ENCODE measurements around the gene ABCC10. TPM values are rescaled to one million over a fixed set of nuclear protein-coding genes. Genes with fewer than 3 reads are reported as not detected.
A peak's percentile ranks its signal among the peaks of the same experiment; 100 is the strongest.

The ABCC10 gene
- total RNA-seq, 4 donors from 2014 or later, result 0.59 to 35.5 (median 10.7) TPM

DNA sequence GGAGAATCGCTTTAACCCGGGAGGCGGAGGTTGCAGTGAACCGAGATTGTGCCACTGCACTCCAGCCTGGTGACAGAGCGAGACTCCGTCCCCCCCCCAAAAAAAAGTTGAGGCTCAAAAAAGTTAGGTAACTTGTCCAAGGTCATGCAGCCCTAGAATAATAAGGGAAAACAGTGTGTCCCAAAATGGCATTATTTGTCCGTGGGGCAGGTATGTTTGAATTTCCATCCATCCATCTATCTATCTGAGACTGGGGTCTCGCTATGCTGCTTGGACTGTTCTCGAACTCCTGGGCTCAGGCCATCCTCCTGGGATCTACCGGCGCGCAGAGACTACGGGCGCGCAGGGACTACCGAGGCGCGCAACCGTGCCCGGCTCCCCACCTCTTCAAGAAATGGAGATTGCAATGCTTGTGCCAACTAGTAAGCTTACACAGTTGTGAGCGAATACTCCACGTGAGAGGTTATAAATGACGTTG, 374 bp upstream of the ABCC10 start:
- Histone ChIP-seq H3K4me1 (peaks cover 4 to 5% of the 10 kb centered on the region in 2 donors), H3K36me3 (no peaks in the 10 kb centered on the region), H3K4me3 (peak overlapping the region; percentile 62 to 93), H3K9me3 (no peaks in the 10 kb centered on the region), H3K27ac (peak overlapping the region; percentile 82 to 88), H3K27me3 (no peaks in the 10 kb centered on the region)
- intact Hi-C loops (cut with DNase I; ENCODE audit: low total_unique reads), result no loop called here
- no peak for DNase-seq
- no peak for TF ChIP-seq POLR2A (IDR thresholded peaks at IDR 0.05)
- TF ChIP-seq, protein P1, sequence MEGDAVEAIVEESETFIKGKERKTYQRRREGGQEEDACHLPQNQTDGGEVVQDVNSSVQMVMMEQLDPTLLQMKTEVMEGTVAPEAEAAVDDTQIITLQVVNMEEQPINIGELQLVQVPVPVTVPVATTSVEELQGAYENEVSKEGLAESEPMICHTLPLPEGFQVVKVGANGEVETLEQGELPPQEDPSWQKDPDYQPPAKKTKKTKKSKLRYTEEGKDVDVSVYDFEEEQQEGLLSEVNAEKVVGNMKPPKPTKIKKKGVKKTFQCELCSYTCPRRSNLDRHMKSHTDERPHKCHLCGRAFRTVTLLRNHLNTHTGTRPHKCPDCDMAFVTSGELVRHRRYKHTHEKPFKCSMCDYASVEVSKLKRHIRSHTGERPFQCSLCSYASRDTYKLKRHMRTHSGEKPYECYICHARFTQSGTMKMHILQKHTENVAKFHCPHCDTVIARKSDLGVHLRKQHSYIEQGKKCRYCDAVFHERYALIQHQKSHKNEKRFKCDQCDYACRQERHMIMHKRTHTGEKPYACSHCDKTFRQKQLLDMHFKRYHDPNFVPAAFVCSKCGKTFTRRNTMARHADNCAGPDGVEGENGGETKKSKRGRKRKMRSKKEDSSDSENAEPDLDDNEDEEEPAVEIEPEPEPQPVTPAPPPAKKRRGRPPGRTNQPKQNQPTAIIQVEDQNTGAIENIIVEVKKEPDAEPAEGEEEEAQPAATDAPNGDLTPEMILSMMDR (IDR thresholded peaks at IDR 0.05), result no peak

DNA sequence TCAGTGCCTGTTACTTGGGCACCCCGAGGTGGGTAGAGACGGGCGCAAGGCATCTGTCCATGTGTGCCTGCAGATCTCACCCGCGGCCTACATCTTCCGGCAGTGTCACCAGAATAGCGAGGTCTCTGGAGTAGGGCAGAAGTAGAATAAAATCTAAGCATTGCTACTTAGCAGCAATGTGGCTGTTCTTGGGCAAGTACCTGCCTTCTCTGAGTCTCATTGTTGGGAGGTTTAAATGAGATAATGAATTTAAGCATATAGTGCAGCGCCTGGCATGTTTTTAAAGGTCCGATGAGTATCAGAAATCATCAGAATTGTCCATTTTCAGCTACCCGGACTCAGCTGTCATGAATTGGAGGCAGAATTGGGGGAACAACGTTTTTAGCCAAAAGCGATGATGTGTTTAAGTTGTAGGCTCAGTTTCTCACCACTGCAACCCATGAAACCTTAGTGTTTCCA, 800 bp downstream of the ABCC10 start:
- Histone ChIP-seq H3K4me3 (peak overlapping the region; percentile 62 to 93), H3K9me3 (no peaks in the 10 kb centered on the region), H3K36me3 (no peaks in the 10 kb centered on the region), H3K27ac (peak overlapping the region; percentile 82 to 88), H3K27me3 (no peaks in the 10 kb centered on the region), H3K4me1 (peaks cover 4 to 5% of the 10 kb centered on the region in 2 donors)
- intact Hi-C loops (cut with DNase I; ENCODE audit: low total_unique reads), result no loop called here
- DNase-seq, result no peak
- no peak for TF ChIP-seq POLR2A (IDR thresholded peaks at IDR 0.05)
- TF ChIP-seq, protein P1 (IDR thresholded peaks at IDR 0.05), result no peak

- Histone ChIP-seq H3K36me3 (no peaks in the 10 kb centered on the region), H3K27me3 (no peaks in the 10 kb centered on the region), H3K27ac (no peak overlapping the region), H3K4me1 (peaks cover 4 to 5% of the 10 kb centered on the region in 2 donors), H3K9me3 (no peaks in the 10 kb centered on the region), H3K4me3 (no peak overlapping the region)
- no peak for DNase-seq
- intact Hi-C loops (cut with DNase I; ENCODE audit: low total_unique reads), result no loop called here
- no peak for TF ChIP-seq POLR2A (IDR thresholded peaks at IDR 0.05)
- TF ChIP-seq, protein P1 (IDR thresholded peaks at IDR 0.05), result no peak
These were observed 1.5 kb downstream of the ABCC10 start for GRCh38 chr6:43428874-43429273.

GRCh38 chr6:43432009-43432945, 4.9 kb downstream of the ABCC10 start:
- no peak for DNase-seq
- intact Hi-C loops (cut with DNase I; ENCODE audit: low total_unique reads), result no loop called here

More at GRCh38 chr6:43432009-43432945, 4.9 kb downstream of the ABCC10 start:
- Histone ChIP-seq H3K36me3 (no peaks in the 10 kb centered on the region), H3K27me3 (no peaks in the 10 kb centered on the region), H3K9me3 (no peaks in the 10 kb centered on the region), H3K27ac (no peak overlapping the region), H3K4me3 (no peak overlapping the region), H3K4me1 (peaks cover 4 to 5% of the 10 kb centered on the region in 2 donors)
- no peak for TF ChIP-seq POLR2A (IDR thresholded peaks at IDR 0.05)
- TF ChIP-seq, protein P1 (IDR thresholded peaks at IDR 0.05), result no peak
